IMR-90 (cell line): ENCODE data around the gene FHL2.

Experiments
- BHLHE40 ChIP-seq: fragments of 150-350 bp; IDR thresholded peaks from 2 replicates; pipeline ENCODE4 v1.6.1; 2016; ENCODE audit warnings: mild to moderate bottlenecking, low read depth, low read length
- CTCF ChIP-seq: conservative IDR thresholded peaks from 2 replicates; pipeline ENCODE4 v1.5.1; 2012; ENCODE audit warnings: mild to moderate bottlenecking, low read depth, low read length, improper control_type of control experiment
- ELK1 ChIP-seq: fragments of 150-350 bp; IDR thresholded peaks from 2 replicates; pipeline ENCODE4 v1.6.1; 2016; ENCODE audit warnings: low read depth, mild to moderate bottlenecking, low read length, moderate library complexity, borderline replicate concordance
- FOS ChIP-seq: fragments of 150-350 bp; IDR thresholded peaks from 2 replicates; pipeline ENCODE4 v1.6.1; 2016; ENCODE audit warnings: low read depth, low read length
- NFE2L2 ChIP-seq: fragments of 150-350 bp; IDR thresholded peaks from 2 replicates; pipeline ENCODE4 v1.6.1; 2016; ENCODE audit warnings: low read depth, mild to moderate bottlenecking, low read length
- POLR2A ChIP-seq: IDR thresholded peaks from 2 replicates; pipeline ENCODE4 v1.6.1; 2012; ENCODE audit warnings: mild to moderate bottlenecking, low read depth, low read length
- RAD21 ChIP-seq: IDR thresholded peaks from 2 replicates; pipeline ENCODE4 v1.6.1; 2012; ENCODE audit warnings: low read length, improper control_type of control experiment
- USF2 ChIP-seq: fragments of 150-350 bp; IDR thresholded peaks from 2 replicates; pipeline ENCODE4 v1.6.1; 2017; ENCODE audit warnings: mild to moderate bottlenecking, antibody characterized with exemption, low read length, low read depth

GRCh38 chr2:105371810-105372209 is 27.0 kb downstream of the FHL2 start:
- TF ChIP-seq CTCF (no peak), RAD21 (no peak), BHLHE40 (no peak), POLR2A (no peak), FOS (no peak), ELK1 (no peak), USF2 (no peak), NFE2L2 (no peak)
